H54 (cell line): ENCODE measurements around the gene GPR150.

Source experiments
- DNase-seq: peaks from one replicate; pipeline ENCODE4 v3.0.0; 2011; ENCODE audit warnings: low spot score, mixed read lengths; ENCODE audit not compliant: insufficient read length
- FAIRE-seq: peaks from 3 replicates; lab custom pipeline; 2011; peaks lifted over from hg19 to GRCh38; lab: Jason Lieb, UNC
- POLR2A ChIP-seq: IDR thresholded peaks from 2 replicates; pipeline ENCODE4 v1.6.1; 2011; ENCODE audit warnings: low read depth, mild to moderate bottlenecking, low read length

The GPR150 gene

GRCh38 chr5:95613514-95613913 lies 6.4 kb upstream of the GPR150 start:
- FAIRE-seq: no peak
- no peak for DNase-seq
- TF ChIP-seq POLR2A: no peak

GRCh38 chr5:95615164-95615467 lies 4.8 kb upstream of the GPR150 start:
- no peak for TF ChIP-seq POLR2A
- no peak for FAIRE-seq
- DNase-seq: no peak

DNA sequence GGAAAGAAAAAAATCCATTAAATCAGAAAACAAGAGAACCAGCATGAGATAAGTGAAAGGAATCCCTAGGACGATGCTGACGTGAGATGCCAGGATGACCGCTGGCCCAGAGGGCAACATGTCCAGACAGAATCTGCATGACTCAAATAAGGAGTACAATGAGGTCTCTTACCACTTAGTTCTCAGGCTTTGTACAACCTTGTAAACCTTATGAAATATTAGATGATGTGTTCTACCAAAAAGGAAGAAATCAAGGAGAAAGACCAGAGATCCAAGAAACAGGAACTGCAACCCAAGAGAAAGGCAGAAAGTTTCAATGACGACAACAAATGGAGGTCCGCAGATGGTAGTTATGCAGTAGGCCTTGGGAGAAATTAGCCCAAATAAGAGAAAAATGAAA lies 2.8 kb upstream of the GPR150 start:
- FAIRE-seq (no peak), DNase-seq (no peak)
- no peak for TF ChIP-seq POLR2A

GRCh38 chr5:95619096-95619495 lies 791 bp upstream of the GPR150 start:
- no peak for TF ChIP-seq POLR2A
- DNase-seq (no peak), FAIRE-seq (no peak)

DNA sequence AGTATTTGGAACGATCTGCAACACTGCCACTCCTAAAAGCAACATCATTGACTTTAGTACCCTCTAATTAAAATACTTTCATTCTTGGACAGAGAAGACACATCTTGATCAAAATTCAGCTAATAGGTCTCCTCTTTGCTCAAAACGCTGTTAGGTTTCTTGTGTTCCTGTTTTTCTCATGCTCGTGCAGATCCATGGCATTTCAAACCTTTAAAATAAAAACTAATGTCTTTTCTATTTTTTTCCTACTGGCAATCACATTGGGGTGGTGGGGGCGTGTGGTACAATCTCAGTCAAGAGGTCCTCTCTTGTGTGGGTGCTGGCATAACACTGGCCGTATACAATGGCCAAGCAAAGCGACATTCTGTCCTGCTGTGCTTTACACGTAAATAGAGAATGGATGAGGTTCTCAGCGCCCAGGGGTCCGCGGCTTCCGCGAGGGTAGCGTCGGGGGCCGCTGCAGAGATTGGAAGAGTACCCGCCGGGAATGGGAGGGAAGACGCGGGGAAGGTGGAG lies 315 bp upstream of the GPR150 start:
- no peak for TF ChIP-seq POLR2A
- FAIRE-seq (no peak), DNase-seq (no peak)

DNA sequence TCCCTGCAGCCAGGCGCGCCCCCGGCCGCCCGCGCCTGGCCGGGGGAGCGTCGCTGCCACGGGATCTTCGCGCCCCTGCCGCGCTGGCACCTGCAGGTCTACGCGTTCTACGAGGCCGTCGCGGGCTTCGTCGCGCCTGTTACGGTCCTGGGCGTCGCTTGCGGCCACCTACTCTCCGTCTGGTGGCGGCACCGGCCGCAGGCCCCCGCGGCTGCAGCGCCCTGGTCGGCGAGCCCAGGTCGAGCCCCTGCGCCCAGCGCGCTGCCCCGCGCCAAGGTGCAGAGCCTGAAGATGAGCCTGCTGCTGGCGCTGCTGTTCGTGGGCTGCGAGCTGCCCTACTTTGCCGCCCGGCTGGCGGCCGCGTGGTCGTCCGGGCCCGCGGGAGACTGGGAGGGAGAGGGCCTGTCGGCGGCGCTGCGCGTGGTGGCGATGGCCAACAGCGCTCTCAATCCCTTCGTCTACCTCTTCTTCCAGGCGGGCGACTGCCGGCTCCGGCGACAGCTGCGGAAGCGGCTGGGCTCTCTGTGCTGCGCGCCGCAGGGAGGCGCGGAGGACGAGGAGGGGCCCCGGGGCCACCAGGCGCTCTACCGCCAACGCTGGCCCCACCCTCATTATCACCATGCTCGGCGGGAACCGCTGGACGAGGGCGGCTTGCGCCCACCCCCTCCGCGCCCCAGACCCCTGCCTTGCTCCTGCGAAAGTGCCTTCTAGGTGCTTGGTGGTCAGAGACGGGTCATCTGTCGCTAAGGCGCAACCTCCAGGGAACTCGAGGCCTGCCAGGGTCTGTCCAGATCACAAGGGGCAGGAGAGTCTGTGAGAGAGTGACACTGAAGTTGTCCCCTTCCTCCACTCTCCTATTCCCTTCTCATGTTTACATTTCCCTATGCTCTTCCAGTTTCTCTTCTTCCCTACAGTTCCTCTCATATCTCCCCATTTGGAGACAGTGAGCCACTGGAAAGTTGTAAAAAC lies 1.3 kb downstream of the GPR150 start:
- DNase-seq: no peak
- FAIRE-seq: no peak
- no peak for TF ChIP-seq POLR2A

- DNase-seq: no peak
- TF ChIP-seq POLR2A: no peak
- no peak for FAIRE-seq
Observed at GRCh38 chr5:95621839-95622629, 2.1 kb downstream of the GPR150 start.

GRCh38 chr5:95623706-95624105 lies 3.8 kb downstream of the GPR150 start:
- no peak for TF ChIP-seq POLR2A
- FAIRE-seq (no peak), DNase-seq (no peak)

DNA sequence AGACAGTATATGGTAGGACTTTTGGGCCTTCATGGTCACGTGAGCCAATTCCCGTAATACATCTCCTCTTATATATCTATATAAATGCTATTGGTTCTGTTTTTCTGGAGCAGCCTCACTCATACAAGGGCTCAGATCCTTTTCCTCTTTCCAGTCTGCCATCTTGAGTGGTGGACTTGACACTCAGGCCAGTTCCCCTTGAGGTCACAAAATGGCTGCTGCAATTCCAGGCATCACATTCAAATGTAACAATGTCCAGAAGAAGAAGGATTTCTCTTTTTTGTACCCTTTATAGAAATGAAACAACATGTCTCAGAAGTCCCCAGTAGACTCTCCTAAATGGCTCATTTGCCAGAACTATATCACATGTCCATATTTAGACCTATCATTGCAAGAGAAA lies 4.5 kb downstream of the GPR150 start:
- no peak for TF ChIP-seq POLR2A
- FAIRE-seq (no peak), DNase-seq (no peak)

- no peak for FAIRE-seq
- DNase-seq: no peak
- no peak for TF ChIP-seq POLR2A
Observed at GRCh38 chr5:95626701-95627100, 6.8 kb downstream of the GPR150 start.

- FAIRE-seq (no peak), DNase-seq (no peak)
- no peak for TF ChIP-seq POLR2A
Observed at GRCh38 chr5:95627971-95628810, 8.3 kb downstream of the GPR150 start.

DNA sequence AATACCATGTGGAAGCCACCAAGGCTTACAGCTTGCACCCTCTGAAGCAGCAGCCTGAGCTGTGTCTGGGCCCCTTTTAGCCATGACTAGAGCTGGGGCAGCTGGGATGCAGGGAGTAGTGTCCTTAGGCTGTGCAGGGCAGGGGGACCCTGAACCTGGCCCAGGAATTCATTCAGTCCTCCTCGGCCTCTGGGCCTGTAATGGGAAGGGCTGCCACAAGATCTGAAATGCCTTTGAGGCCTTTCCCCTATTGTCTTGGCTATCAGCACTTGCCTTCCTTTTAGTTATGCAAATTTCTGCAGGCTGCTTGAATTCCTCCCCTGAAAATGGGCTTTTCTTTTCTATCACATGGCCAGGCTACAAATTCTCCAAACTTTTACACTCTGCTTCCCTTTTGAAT lies 9.0 kb downstream of the GPR150 start:
- TF ChIP-seq POLR2A: no peak
- no peak for FAIRE-seq
- no peak for DNase-seq

DNA sequence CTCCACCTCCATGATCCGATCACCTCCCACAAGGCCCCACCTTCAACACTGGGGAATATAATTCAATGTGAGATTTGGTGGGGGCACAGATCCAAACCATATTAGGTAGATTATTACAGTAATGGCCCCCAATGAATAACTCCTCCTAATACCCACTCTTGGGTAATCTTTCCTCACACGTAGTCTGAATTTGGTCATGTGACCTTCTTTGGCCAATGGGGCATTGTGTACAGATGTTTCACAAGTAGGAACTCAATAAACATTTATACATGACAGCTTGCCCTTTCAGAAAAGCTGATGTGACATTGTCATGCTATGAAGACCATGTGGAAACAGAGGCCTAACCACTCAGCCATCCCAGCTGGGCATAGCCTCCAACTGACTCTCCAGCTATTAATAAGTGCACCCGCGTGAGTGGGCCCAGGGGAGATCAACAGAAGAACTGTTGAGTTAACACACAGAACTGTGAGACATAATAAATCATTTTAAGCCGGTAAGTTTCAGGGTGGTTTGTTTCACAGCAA lies 10.6 kb downstream of the GPR150 start:
- FAIRE-seq (no peak), DNase-seq (no peak)
- TF ChIP-seq POLR2A: no peak
